GM12878 (cell line): ENCODE results near the gene ULBP2.
"Not testable (repeated sequence)": the region's sequence is repeated elsewhere in the genome, so short reads cannot be mapped to it uniquely, and the experiment has no call there.

Experiments
- EZH2 ChIP-seq: IDR thresholded peaks from 2 replicates; pipeline ENCODE4 v1.6.1; 2012; ENCODE audit warnings: low read depth, mild to moderate bottlenecking, control low read depth, inconsistent platforms, low read length, borderline replicate concordance; ENCODE audit not compliant: control insufficient read depth
- MXI1 ChIP-seq: fragments of 150-350 bp; IDR thresholded peaks from 2 replicates; pipeline ENCODE4 v1.6.1; 2011; ENCODE audit warnings: low read depth, mild to moderate bottlenecking, inconsistent platforms, low read length, improper control_type of control experiment
- SMARCA5 ChIP-seq: fragments of 450-650 bp; IDR thresholded peaks from 2 replicates; pipeline ENCODE4 v1.6.1; 2017; ENCODE audit warnings: mild to moderate bottlenecking
- ZNF274 ChIP-seq: IDR thresholded peaks from one replicate; pipeline ENCODE4 v1.8.0; 2011; ENCODE audit not compliant: insufficient read length, insufficient read depth
- TF ChIP-seq, protein P1 (sequence below), 3 experiments: IDR thresholded peaks in 2 of 3; conservative IDR thresholded peaks in 1 of 3; 2 replicates each; pipeline ENCODE4 v1.5.1; 2011; ENCODE audit warnings: low read depth in 3 of 3, low read length in 3 of 3, mild to moderate bottlenecking in 3 of 3, control low read depth in 2 of 3, moderate library complexity in 2 of 3, inconsistent platforms in 1 of 3, mixed read lengths in 1 of 3; ENCODE audit not compliant: control insufficient read depth in 2 of 3, insufficient read depth in 1 of 3; ENCODE audit errors: extremely low read depth in 1 of 3
- TF ChIP-seq, protein P2 (sequence below): fragments of 450-650 bp; conservative IDR thresholded peaks from 2 replicates; pipeline ENCODE4 v1.6.1; 2017; ENCODE audit warnings: mild to moderate bottlenecking, moderate library complexity

DNA sequence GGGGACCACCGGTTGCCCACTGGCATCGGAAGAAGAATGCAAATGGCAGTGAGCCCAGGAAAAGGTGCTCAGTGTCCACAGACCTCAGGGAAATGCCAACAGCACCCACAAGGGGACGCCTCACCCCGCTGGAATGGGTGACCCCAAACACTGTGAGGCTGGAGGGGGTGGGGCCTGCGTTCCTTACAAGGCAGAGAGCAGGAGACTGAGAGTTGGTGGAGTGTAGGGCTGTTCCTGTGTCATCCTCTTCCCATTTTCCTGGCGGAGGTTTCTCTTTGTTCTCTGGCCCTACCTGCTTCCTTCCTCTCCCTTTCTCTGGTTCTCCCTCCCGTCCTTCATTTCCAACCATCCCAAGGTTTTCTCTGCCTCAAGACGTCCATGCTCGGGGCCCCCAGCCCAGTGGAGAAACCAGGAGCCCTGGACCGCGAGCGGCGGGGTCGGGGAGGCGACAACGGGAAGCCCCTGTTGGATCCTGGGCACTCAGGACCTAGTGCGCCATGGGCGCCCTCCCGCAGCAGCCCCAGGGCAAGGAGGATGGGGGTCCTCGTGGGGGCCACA is 3.7 kb upstream of the ULBP2 start:
- not testable (repeated sequence) for TF ChIP-seq SMARCA5, ZNF274, EZH2, MXI1
- TF ChIP-seq, protein P1, sequence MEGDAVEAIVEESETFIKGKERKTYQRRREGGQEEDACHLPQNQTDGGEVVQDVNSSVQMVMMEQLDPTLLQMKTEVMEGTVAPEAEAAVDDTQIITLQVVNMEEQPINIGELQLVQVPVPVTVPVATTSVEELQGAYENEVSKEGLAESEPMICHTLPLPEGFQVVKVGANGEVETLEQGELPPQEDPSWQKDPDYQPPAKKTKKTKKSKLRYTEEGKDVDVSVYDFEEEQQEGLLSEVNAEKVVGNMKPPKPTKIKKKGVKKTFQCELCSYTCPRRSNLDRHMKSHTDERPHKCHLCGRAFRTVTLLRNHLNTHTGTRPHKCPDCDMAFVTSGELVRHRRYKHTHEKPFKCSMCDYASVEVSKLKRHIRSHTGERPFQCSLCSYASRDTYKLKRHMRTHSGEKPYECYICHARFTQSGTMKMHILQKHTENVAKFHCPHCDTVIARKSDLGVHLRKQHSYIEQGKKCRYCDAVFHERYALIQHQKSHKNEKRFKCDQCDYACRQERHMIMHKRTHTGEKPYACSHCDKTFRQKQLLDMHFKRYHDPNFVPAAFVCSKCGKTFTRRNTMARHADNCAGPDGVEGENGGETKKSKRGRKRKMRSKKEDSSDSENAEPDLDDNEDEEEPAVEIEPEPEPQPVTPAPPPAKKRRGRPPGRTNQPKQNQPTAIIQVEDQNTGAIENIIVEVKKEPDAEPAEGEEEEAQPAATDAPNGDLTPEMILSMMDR (IDR thresholded peaks at IDR 0.05 in 2 of 3, conservative IDR thresholded peaks at IDR 0.05 in 1 of 3; ENCODE audit: control insufficient read depth in 2 of 3, extremely low read depth in 1 of 3, insufficient read depth in 1 of 3, low read depth in 3 of 3, low read length in 3 of 3) = not testable (repeated sequence)
- TF ChIP-seq, protein P2, sequence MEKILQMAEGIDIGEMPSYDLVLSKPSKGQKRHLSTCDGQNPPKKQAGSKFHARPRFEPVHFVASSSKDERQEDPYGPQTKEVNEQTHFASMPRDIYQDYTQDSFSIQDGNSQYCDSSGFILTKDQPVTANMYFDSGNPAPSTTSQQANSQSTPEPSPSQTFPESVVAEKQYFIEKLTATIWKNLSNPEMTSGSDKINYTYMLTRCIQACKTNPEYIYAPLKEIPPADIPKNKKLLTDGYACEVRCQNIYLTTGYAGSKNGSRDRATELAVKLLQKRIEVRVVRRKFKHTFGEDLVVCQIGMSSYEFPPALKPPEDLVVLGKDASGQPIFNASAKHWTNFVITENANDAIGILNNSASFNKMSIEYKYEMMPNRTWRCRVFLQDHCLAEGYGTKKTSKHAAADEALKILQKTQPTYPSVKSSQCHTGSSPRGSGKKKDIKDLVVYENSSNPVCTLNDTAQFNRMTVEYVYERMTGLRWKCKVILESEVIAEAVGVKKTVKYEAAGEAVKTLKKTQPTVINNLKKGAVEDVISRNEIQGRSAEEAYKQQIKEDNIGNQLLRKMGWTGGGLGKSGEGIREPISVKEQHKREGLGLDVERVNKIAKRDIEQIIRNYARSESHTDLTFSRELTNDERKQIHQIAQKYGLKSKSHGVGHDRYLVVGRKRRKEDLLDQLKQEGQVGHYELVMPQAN = not testable (repeated sequence)
